ENCODE data around the gene HS1BP3.

- TF ChIP-seq CTCF (IDR thresholded peaks at IDR 0.05) (no peak), POLR2A (IDR thresholded peaks at IDR 0.05) (no peak)
Observed at GRCh38 chr2:20630967-20631366, 19.9 kb downstream of the HS1BP3 start.

All from thyroid gland (tissue), 4 donors.